HG03159 (cell line): ENCODE measurements around the gene CFAP73.
A peak's percentile ranks its signal among the peaks of the same experiment; 100 is the strongest.

Experiments
- ATAC-seq: cut with Tn5 transposase; IDR thresholded peaks from one replicate; pipeline ENCODE4 v1.9.1; 2021; ENCODE audit warnings: mild to moderate bottlenecking, moderate library complexity; ENCODE audit not compliant: unreplicated experiment

The CFAP73 gene

DNA sequence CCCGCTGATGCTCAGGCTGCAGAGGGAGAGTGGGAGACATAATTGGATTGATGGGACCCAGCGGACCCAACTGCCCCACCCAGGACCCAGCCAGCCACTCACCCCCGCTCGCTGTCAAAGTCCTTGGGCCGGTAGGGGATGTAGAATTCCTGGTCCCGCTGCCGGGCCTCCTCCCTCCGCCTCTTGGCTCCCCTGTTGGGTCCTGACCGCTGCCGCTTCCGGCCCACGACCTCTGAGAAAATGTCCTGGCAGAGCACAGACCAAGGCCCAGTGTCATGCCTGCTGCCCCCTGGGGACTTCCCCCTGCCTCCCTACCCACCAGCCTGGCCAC lies 13.5 kb downstream of the CFAP73 start:
- ATAC-seq: no peak

GRCh38 chr12:113164014-113164413 lies 14.5 kb downstream of the CFAP73 start:
- ATAC-seq: no peak

GRCh38 chr12:113165521-113166450 lies 16.3 kb downstream of the CFAP73 start:
- no peak for ATAC-seq

DNA sequence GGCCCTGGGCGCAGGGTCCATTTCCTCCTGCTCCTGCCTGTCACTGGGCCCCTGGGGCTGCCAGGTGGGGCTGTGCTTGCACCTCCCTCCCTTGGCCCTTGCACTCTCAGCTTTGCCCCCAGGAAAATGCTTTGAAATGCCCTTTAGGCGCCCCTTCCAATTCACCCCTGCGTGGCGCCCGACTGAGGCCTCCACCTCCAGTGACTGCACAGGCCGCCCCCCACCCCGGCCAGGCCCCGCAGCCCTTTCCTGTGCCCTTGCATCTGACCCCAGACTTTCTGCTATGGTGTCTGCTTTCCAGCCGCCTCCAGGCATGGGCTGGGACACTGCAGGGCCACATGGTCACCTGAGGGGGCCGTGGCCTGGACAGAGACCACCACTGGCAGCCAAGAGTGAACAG lies 18.3 kb downstream of the CFAP73 start:
- no peak for ATAC-seq

DNA sequence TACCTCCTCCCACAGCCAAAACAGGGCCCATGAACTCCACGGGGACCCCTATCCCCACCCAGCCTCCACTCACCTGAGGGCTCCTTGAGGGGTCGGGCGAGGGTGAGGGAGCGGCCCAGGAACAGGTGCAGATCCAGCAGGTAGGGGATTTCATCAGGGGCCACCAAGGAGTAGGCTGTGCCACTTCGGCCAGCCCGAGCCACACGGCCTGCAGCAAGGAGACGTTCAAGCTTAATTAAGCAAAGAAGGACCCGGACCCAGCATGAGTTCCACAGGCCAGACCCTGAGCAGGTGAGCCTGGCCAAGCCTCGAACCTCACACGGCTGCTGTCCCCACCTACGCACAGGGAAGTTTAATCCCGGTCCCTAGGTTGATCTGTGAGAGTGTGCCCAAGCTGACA lies 20.2 kb downstream of the CFAP73 start:
- no peak for ATAC-seq

DNA sequence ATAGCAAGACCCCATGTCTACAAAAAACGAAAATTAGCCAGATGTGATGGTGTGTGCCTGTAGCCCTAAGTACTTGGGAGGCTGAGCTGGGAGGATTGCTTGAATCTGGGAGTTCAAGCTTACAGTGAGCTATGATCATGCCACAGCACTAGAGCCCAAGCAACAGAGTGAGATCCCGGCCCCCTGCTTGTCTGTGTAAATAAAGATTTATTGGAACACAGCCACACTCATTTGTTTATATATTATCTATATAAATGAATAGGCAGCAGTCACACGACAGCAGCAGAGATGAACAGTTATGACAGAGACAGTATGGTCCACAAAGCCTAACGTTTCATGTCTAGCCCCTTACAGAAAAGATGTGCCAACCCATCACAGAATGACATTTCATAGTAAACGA lies 20.9 kb downstream of the CFAP73 start:
- no peak for ATAC-seq

- no peak for ATAC-seq
These were observed 21.4 kb downstream of the CFAP73 start for GRCh38 chr12:113170926-113171325.

DNA sequence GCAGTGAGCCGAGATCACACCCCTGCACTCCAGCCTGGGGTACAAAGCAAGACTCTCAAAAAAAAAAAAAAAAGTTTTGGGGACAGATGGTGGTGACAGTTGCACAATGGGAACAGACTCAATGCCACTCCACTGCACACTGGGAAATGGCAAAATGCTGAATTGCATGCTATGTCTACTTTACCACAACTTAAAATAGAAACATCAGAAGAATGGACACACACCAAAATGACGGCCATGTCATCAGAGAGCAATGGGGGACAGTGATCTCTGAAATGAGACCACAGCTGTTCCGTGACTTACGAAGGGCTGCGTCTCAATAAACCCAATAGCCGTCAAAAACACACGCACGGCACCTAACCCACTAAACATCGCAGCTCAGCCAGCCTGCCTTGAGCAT lies 22.0 kb downstream of the CFAP73 start:
- no peak for ATAC-seq

GRCh38 chr12:113172185-113172584 lies 22.7 kb downstream of the CFAP73 start:
- no peak for ATAC-seq

GRCh38 chr12:113173081-113173698 lies 23.7 kb downstream of the CFAP73 start:
- ATAC-seq: peak; percentile 64

DNA sequence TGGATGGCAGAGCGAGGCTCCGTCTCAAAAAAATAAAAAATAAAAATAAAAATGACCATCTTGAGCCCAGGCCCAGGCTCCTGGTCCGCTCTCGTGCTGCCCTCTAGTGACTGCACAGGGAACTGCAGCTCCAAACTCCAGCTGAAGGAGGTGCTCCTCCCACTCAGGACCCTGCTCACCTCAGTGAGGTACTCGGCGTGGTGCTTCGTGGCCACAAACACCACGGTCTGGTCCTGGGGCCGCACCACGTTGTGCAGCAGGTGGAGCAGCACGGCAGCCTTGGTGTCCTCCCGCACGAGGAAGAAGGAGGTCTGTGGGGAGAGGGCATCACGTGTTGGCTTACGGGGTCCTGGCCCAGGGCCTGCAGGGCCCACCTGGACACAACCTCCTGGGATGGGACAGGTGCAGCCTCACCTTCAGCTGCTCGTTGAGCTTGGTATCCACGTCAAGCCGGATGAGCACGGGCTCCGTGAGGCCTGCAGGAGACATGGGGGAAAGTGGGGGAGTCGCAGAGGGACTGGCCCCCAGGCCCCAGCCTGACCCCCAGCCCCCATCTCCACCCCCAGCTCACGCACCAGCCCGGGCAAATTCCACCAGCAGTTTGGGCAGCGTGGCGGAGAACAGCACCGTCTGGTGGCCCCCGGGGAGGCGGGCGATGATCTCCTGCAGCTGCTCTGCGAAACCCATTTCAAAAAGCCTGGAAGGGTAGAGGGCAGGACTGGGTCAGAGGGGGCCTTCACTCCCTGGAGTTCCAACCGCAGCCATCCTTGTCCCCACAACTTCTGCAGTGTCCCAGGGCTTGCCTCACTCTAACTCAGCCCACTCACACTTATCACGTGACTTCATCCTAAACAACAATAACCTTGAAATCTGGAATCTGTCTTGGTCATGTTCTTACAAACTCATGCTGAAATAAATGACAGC lies 25.2 kb downstream of the CFAP73 start:
- ATAC-seq: no peak

- ATAC-seq: no peak
These were observed 29.5 kb downstream of the CFAP73 start for GRCh38 chr12:113179023-113179422.

DNA sequence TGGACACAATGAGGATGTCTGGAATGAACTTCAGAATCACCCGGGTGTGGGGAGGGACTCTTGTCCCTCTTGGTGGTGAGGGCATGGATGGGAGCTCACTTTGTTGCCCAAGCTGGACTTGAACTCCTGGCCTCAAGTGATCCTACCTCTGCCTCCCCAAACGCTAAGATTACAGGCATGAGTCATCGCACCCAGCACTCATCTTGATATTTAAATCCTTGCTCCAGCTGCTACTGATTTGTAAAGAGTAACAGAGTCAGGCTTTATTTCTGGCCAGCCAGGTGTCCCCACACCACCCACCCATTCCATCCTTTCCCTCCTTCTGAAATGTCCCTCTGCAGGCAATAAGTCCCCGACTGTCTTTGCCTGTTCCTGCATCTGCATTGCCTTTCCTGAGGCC lies 30.8 kb downstream of the CFAP73 start:
- ATAC-seq: no peak

DNA sequence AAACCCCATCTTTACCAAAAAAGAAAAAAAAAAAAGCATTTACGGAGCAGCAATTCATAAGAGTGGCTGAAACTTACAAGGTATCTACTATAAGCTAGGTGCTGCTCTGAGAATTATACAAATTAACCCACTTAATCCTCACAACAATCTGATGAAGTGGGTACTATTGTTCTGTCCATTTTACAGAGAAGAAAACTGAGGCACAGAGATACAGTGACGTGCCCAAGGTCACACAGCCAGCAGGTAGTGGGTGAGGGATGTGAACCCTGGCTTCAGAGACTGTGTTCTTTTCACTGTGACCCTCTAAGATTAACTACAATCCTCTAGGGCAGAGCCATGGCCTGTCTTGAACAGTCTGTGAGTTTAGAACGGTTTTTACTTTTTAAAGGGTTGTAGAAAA lies 32.5 kb downstream of the CFAP73 start:
- no peak for ATAC-seq

- no peak for ATAC-seq
These were observed 33.6 kb downstream of the CFAP73 start for GRCh38 chr12:113183030-113183589.

GRCh38 chr12:113184098-113184899 lies 34.8 kb downstream of the CFAP73 start:
- ATAC-seq: peak; percentile 54

DNA sequence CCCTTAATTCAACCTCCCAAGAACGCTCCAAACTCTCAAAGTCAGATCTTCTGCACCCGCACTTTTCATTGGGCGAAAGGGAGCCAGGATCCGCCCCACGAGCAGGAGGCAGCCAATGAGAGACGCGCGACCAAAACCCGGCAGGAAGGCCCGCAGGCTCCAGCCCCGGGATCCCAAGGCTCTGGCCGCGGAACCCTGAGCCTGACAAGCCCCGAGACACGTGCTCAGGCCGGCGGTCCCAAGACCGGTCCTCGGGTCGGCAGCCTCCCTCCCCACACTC lies 35.3 kb downstream of the CFAP73 start:
- peak; percentile 74 for ATAC-seq

DNA sequence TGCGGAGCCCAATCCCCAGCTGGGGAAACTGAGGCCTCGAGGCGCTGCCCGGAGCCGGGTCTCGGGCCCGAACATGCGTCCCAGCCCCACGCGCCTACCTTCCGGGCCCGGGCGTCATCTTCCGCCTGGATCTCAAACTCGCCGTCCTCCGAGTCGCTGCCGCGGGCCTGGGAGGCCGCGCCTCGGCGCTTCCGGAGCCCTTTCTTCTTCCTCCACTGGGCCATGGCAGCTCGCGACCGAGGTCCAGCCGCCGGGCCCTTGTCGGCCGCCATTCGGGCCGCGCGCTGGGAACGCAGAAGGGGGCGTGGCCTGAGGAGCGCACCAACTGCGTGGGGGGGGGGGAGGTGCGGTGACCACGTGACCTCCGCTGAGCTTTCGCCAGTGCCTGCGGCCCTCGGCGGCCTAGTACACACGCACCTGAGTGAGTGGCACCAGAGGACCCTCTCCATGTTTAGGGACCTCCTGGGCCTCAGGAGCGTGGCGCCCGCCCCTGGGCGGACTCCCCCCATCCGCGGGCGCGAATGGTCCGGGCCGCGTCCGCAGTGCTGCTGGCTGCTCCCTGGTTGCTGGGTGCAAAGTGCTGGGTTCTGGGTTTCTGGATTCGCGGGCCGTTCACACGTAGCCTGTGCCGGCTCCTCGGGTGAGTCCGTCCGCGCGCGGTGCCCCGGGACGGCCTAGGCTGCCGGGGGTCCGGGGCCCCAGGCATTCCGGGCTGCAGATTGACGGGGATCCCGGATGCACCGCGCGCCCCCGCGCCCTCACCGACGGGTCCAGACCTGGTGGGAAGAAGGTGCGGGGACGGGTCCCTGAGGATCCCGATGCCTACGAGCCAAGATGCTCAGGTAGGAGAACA lies 35.9 kb downstream of the CFAP73 start, which contains the start of the genes DDX54 and RITA1:
TSS of gene DDX54 (minus strand) at position 299 of the 853 bp plus-strand sequence. CDS start at position 272, 27 bp downstream.
TSS of gene RITA1 (plus strand) at position 542 of the 853 bp plus-strand sequence. CDS start 1,026 bp downstream, outside the sequence.
- peak; percentile 42 for ATAC-seq

DNA sequence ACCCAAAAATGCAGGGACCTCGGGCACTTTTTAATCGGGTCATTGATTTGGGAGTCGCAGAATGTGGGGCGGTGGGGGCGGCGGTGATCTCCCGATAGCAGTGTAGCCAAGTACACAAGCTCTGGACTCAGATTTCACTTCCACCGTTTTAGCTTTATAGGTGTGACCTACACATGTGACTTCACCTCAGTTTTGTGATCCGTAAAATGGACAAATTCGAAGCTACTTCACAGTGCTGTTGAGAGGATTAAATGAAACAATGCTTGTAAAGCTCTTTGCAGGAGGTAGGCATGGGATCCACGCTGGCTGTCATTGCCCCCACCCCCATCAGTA lies 36.5 kb downstream of the CFAP73 start:
- ATAC-seq: no peak
